Activated T-helper 17 cell treated with anti-CD3 and anti-CD28 coated beads, Interleukin-2, amount 50 U/mL, for 72 hours (primary cell): Measurements from ENCODE around the gene HRC. TPM values are rescaled to one million over a fixed set of nuclear protein-coding genes. Genes with fewer than 3 reads are reported as not detected.

ENCODE experiments used
- ATAC-seq: fragments of 150-1000 bp; cut with Tn5 transposase; replicated peaks from 2 replicates; pipeline ENCODE4 v1.10.0; 2021; ENCODE audit warnings: mild to moderate bottlenecking, moderate library complexity
- H3K27ac Mint-ChIP-seq: one replicate; pipeline ENCODE4 v1.8.0; 2022; ENCODE audit warnings: mixed read lengths
- H3K27me3 Mint-ChIP-seq: one replicate; pipeline ENCODE4 v1.8.0; 2022; ENCODE audit warnings: mixed read lengths
- H3K36me3 Mint-ChIP-seq: one replicate; pipeline ENCODE4 v1.8.0; 2022; ENCODE audit warnings: low read depth, mild to moderate bottlenecking, mixed read lengths
- H3K4me1 Mint-ChIP-seq: one replicate; pipeline ENCODE4 v1.8.0; 2022; ENCODE audit warnings: mixed read lengths
- H3K4me3 Mint-ChIP-seq: one replicate; pipeline ENCODE4 v1.8.0; 2022; ENCODE audit warnings: mild to moderate bottlenecking, mixed read lengths
- H3K9me3 Mint-ChIP-seq: one replicate; pipeline ENCODE4 v1.8.0; 2022; ENCODE audit warnings: mixed read lengths
- total RNA-seq, 2 donors: library from RNA; stranded (reverse); gene quantifications; one replicate each; pipeline ENCODE4 v1.2.3, GENCODE V29; 2022

The HRC gene
- total RNA-seq, 2 donors from 2014 or later = not detected

GRCh38 chr19:49180659-49181058 lies 25.5 kb upstream of the HRC start:
- no peak overlapping the region for H3K4me3 Mint-ChIP-seq
- ATAC-seq = no peak

GRCh38 chr19:49173198-49173597 lies 18.0 kb upstream of the HRC start:
- no peak overlapping the region for H3K4me3 Mint-ChIP-seq
- no peak overlapping the region for H3K27ac Mint-ChIP-seq
- no peaks in the 10 kb centered on the region for H3K9me3 Mint-ChIP-seq
- no peak for ATAC-seq
- peaks cover 12% of the 10 kb centered on the region for H3K27me3 Mint-ChIP-seq
- no peaks in the 10 kb centered on the region for H3K36me3 Mint-ChIP-seq
- peaks cover 5% of the 10 kb centered on the region for H3K4me1 Mint-ChIP-seq

More at GRCh38 chr19:49180659-49181058, 25.5 kb upstream of the HRC start:
- Mint-ChIP-seq H3K27me3 (peaks cover 4% of the 10 kb centered on the region), H3K4me1 (peaks cover 9% of the 10 kb centered on the region), H3K9me3 (peaks cover 10% of the 10 kb centered on the region), H3K27ac (no peak overlapping the region), H3K36me3 (no peaks in the 10 kb centered on the region)

GRCh38 chr19:49168421-49168820 lies 13.2 kb upstream of the HRC start:
- Mint-ChIP-seq H3K4me3 (no peak overlapping the region), H3K27ac (no peak overlapping the region), H3K9me3 (no peaks in the 10 kb centered on the region), H3K4me1 (no peaks in the 10 kb centered on the region), H3K36me3 (no peaks in the 10 kb centered on the region), H3K27me3 (peaks cover 16% of the 10 kb centered on the region)
- no peak for ATAC-seq

- H3K4me1 Mint-ChIP-seq = no peaks in the 10 kb centered on the region
- H3K36me3 Mint-ChIP-seq = no peaks in the 10 kb centered on the region
- H3K4me3 Mint-ChIP-seq = no peak overlapping the region
- H3K9me3 Mint-ChIP-seq = no peaks in the 10 kb centered on the region
- peaks cover 16% of the 10 kb centered on the region for H3K27me3 Mint-ChIP-seq
- no peak overlapping the region for H3K27ac Mint-ChIP-seq
- ATAC-seq = no peak
Measured at GRCh38 chr19:49167857-49168409, 12.7 kb upstream of the HRC start.

- Mint-ChIP-seq H3K36me3 (no peaks in the 10 kb centered on the region), H3K27ac (no peak overlapping the region), H3K27me3 (peaks cover 13% of the 10 kb centered on the region), H3K4me1 (no peaks in the 10 kb centered on the region), H3K9me3 (no peaks in the 10 kb centered on the region), H3K4me3 (no peak overlapping the region)
- ATAC-seq = no peak
Measured at GRCh38 chr19:49165865-49166301, 10.7 kb upstream of the HRC start.

GRCh38 chr19:49165111-49165750 lies 10.0 kb upstream of the HRC start:
- no peaks in the 10 kb centered on the region for H3K4me1 Mint-ChIP-seq
- no peaks in the 10 kb centered on the region for H3K9me3 Mint-ChIP-seq
- no peak for ATAC-seq
- peaks cover 15% of the 10 kb centered on the region for H3K27me3 Mint-ChIP-seq
- H3K4me3 Mint-ChIP-seq = no peak overlapping the region
- no peak overlapping the region for H3K27ac Mint-ChIP-seq
- H3K36me3 Mint-ChIP-seq = no peaks in the 10 kb centered on the region

- ATAC-seq = no peak
- Mint-ChIP-seq H3K27me3 (peaks cover 32% of the 10 kb centered on the region), H3K4me1 (peaks cover 6% of the 10 kb centered on the region), H3K27ac (no peak overlapping the region), H3K4me3 (no peak overlapping the region), H3K9me3 (no peaks in the 10 kb centered on the region), H3K36me3 (no peaks in the 10 kb centered on the region)
Measured at GRCh38 chr19:49161987-49162386, 6.8 kb upstream of the HRC start.

GRCh38 chr19:49160450-49161189 lies 5.4 kb upstream of the HRC start:
- Mint-ChIP-seq H3K4me1 (peaks cover 6% of the 10 kb centered on the region), H3K27me3 (peaks cover 32% of the 10 kb centered on the region), H3K4me3 (no peak overlapping the region), H3K27ac (no peak overlapping the region), H3K9me3 (no peaks in the 10 kb centered on the region), H3K36me3 (no peaks in the 10 kb centered on the region)
- ATAC-seq = no peak

- Mint-ChIP-seq H3K36me3 (no peaks in the 10 kb centered on the region), H3K4me3 (peak within 1 kb of the TSS; percentile 49), H3K9me3 (no peaks in the 10 kb centered on the region)
Measured at GRCh38 chr19:49157445-49158224, 2.4 kb upstream of the HRC start, which contains the start of gene TRPM4. TSS of gene TRPM4 (plus strand) at chr19:49157792. CDS start at chr19:49157867, 75 bp downstream.

GRCh38 chr19:49155820-49156346 lies 687 bp upstream of the HRC start:
- peaks cover 6% of the 10 kb centered on the region for H3K4me1 Mint-ChIP-seq
- H3K9me3 Mint-ChIP-seq = no peaks in the 10 kb centered on the region
- H3K4me3 Mint-ChIP-seq = no peak overlapping the region
- peaks cover 60% of the 10 kb centered on the region for H3K27me3 Mint-ChIP-seq
- no peak overlapping the region for H3K27ac Mint-ChIP-seq
- ATAC-seq = no peak
- H3K36me3 Mint-ChIP-seq = no peaks in the 10 kb centered on the region

More at GRCh38 chr19:49157445-49158224, 2.4 kb upstream of the HRC start, which contains the start of gene TRPM4:
- H3K4me1 Mint-ChIP-seq = peaks cover 6% of the 10 kb centered on the region
- ATAC-seq = peak; percentile 66
- peaks cover 56% of the 10 kb centered on the region for H3K27me3 Mint-ChIP-seq
- H3K27ac Mint-ChIP-seq = no peak within 1 kb of the TSS

GRCh38 chr19:49154279-49154678 lies 917 bp downstream of the HRC start:
- H3K4me3 Mint-ChIP-seq = no peak overlapping the region
- peaks cover 56% of the 10 kb centered on the region for H3K27me3 Mint-ChIP-seq
- H3K4me1 Mint-ChIP-seq = peaks cover 6% of the 10 kb centered on the region
- H3K36me3 Mint-ChIP-seq = no peaks in the 10 kb centered on the region
- no peak for ATAC-seq
- H3K27ac Mint-ChIP-seq = no peak overlapping the region
- no peaks in the 10 kb centered on the region for H3K9me3 Mint-ChIP-seq

GRCh38 chr19:49153167-49153809 lies 1.9 kb downstream of the HRC start:
- peaks cover 6% of the 10 kb centered on the region for H3K4me1 Mint-ChIP-seq
- H3K36me3 Mint-ChIP-seq = no peaks in the 10 kb centered on the region
- no peak overlapping the region for H3K27ac Mint-ChIP-seq
- no peaks in the 10 kb centered on the region for H3K9me3 Mint-ChIP-seq
- H3K4me3 Mint-ChIP-seq = no peak overlapping the region
- H3K27me3 Mint-ChIP-seq = peaks cover 58% of the 10 kb centered on the region
- no peak for ATAC-seq

- ATAC-seq = no peak
- H3K36me3 Mint-ChIP-seq = no peaks in the 10 kb centered on the region
- H3K4me3 Mint-ChIP-seq = no peak overlapping the region
- peaks cover 4% of the 10 kb centered on the region for H3K4me1 Mint-ChIP-seq
- no peak overlapping the region for H3K27ac Mint-ChIP-seq
- no peaks in the 10 kb centered on the region for H3K9me3 Mint-ChIP-seq
- H3K27me3 Mint-ChIP-seq = peaks cover 59% of the 10 kb centered on the region
Measured at GRCh38 chr19:49152119-49152550, 3.1 kb downstream of the HRC start.
